Neural cell (in vitro differentiated cells): Measurements from ENCODE around the gene CD164L2. TPM values are rescaled to one million over a fixed set of nuclear protein-coding genes. Genes with fewer than 3 reads are reported as not detected.

Experiments
- H2AFZ ChIP-seq: fragments of 200-600, 300-800 bp; sonication (generic), shearing (Covaris generic); 2 replicates; pipeline ENCODE4 v1.6.0; 2014; ENCODE audit warnings: low read depth, mild to moderate bottlenecking, antibody characterized with exemption, low read length, moderate library complexity
- H3F3A ChIP-seq: fragments of 200-600 bp; shearing (Covaris generic); 2 replicates; pipeline ENCODE4 v1.6.1; 2016; ENCODE audit warnings: mild to moderate bottlenecking, moderate library complexity, mixed read lengths, antibody characterized with exemption, low read length; ENCODE audit not compliant: insufficient read depth, poor library complexity, severe bottlenecking
- H3K27ac ChIP-seq: fragments of 200-600, 300-800 bp; sonication (generic), shearing (Covaris generic); 2 replicates; pipeline ENCODE4 v1.5.1; 2014; ENCODE audit warnings: mild to moderate bottlenecking, low read length, moderate library complexity
- H3K27me3 ChIP-seq: fragments of 300-800, 200-600 bp; sonication (generic), shearing (Covaris generic); 2 replicates; pipeline ENCODE4 v1.6.0; 2014; ENCODE audit warnings: mild to moderate bottlenecking, low read depth, low read length, moderate library complexity; ENCODE audit not compliant: insufficient read depth
- H3K36me3 ChIP-seq: fragments of 300-800, 200-600 bp; sonication (generic), shearing (Covaris generic); 2 replicates; pipeline ENCODE4 v1.5.1; 2014; ENCODE audit warnings: mild to moderate bottlenecking, antibody characterized with exemption, low read length, moderate library complexity; ENCODE audit not compliant: insufficient read depth
- H3K4me2 ChIP-seq: fragments of 300-800, 200-600 bp; sonication (generic), shearing (Covaris generic); 2 replicates; pipeline ENCODE4 v1.6.0; 2014; ENCODE audit warnings: mild to moderate bottlenecking, low read length
- H3K4me3 ChIP-seq: fragments of 300-800, 200-600 bp; sonication (generic), shearing (Covaris generic); 2 replicates; pipeline ENCODE4 v1.5.1; 2014; ENCODE audit warnings: mild to moderate bottlenecking, low read length, moderate library complexity
- H3K79me2 ChIP-seq: fragments of 200-600 bp; shearing (Covaris generic); replicated peaks from 2 replicates; pipeline ENCODE4 v1.6.0; 2014; ENCODE audit warnings: mild to moderate bottlenecking, low read length, moderate library complexity; ENCODE audit not compliant: insufficient read depth
- H3K9ac ChIP-seq: fragments of 300-800, 200-600 bp; sonication (generic), shearing (Covaris generic); 2 replicates; pipeline ENCODE4 v1.6.1; 2016; ENCODE audit warnings: mild to moderate bottlenecking, low read length, mixed read lengths
- H3K9me2 ChIP-seq: fragments of 200-600 bp; shearing (Covaris generic); 2 replicates; pipeline ENCODE4 v1.6.1; 2016; ENCODE audit warnings: mild to moderate bottlenecking, low read length, mixed read lengths; ENCODE audit not compliant: insufficient read depth
- H3K9me3 ChIP-seq: fragments of 200-600, 300-800 bp; sonication (generic), shearing (Covaris generic); 2 replicates; pipeline ENCODE4 v1.6.1; 2016; ENCODE audit warnings: mild to moderate bottlenecking, mixed run types, low read length, moderate library complexity, mixed read lengths
- H4K20me1 ChIP-seq: fragments of 200-600 bp; shearing (Covaris generic); 2 replicates; pipeline ENCODE4 v1.6.1; 2016; ENCODE audit warnings: mild to moderate bottlenecking, mixed run types; ENCODE audit not compliant: insufficient read depth
- CTCF ChIP-seq: fragments of 450-650 bp; IDR thresholded peaks from 2 replicates; pipeline ENCODE4 v1.5.1; 2014; ENCODE audit warnings: antibody characterized with exemption, mild to moderate bottlenecking, moderate library complexity; ENCODE audit not compliant: poor library complexity, severe bottlenecking
- EP300 ChIP-seq: fragments of 450-650 bp; conservative IDR thresholded peaks from 2 replicates; pipeline ENCODE4 v1.6.1; 2014; ENCODE audit warnings: antibody characterized with exemption, mild to moderate bottlenecking, moderate library complexity; ENCODE audit not compliant: poor library complexity, severe bottlenecking
- EZH2 ChIP-seq: fragments of 200-600, 300-800 bp; shearing (Covaris generic), sonication (generic); IDR thresholded peaks from 2 replicates; pipeline ENCODE4 v1.6.1; 2014; ENCODE audit warnings: antibody characterized with exemption, low read length, borderline replicate concordance, mild to moderate bottlenecking; ENCODE audit not compliant: insufficient read depth, poor library complexity, severe bottlenecking
- MXI1 ChIP-seq: fragments of 450-650 bp; conservative IDR thresholded peaks from 2 replicates; pipeline ENCODE4 v1.6.1; 2014; ENCODE audit warnings: antibody characterized with exemption, mild to moderate bottlenecking; ENCODE audit not compliant: poor library complexity, severe bottlenecking
- POLR2AphosphoS5 ChIP-seq: IDR thresholded peaks from 2 replicates; pipeline ENCODE4 v1.6.1; 2012
- RAD21 ChIP-seq: fragments of 450-650 bp; conservative IDR thresholded peaks from 2 replicates; pipeline ENCODE4 v1.6.1; 2014; ENCODE audit warnings: antibody characterized with exemption, mild to moderate bottlenecking, moderate library complexity
- REST ChIP-seq: IDR thresholded peaks from 2 replicates; pipeline ENCODE4 v1.6.1; 2012; ENCODE audit warnings: borderline replicate concordance
- SMC3 ChIP-seq: fragments of 450-650 bp; conservative IDR thresholded peaks from 2 replicates; pipeline ENCODE4 v1.6.1; 2014; ENCODE audit warnings: antibody characterized with exemption, mild to moderate bottlenecking, moderate library complexity; ENCODE audit not compliant: poor library complexity
- TAF1 ChIP-seq: IDR thresholded peaks from 2 replicates; pipeline ENCODE4 v1.6.1; 2012; ENCODE audit warnings: low read depth
- polyA plus RNA-seq: library from polyadenylated mRNA; depleted of rRNA; stranded (reverse); fragments of >200 nt; gene quantifications from 2 replicates; pipeline ENCODE4 v1.2.3, GENCODE V29; 2014

Gene CD164L2
- polyA plus RNA-seq, 1 donor from 2014 or later, result not detected

GRCh38 chr1:27360159-27361043 is 22.7 kb downstream of the CD164L2 start:
- H3K27ac ChIP-seq, result no peak overlapping the region
- H3K27me3 ChIP-seq, result peaks cover 24% of the 10 kb centered on the region
- H4K20me1 ChIP-seq, result no peaks in the 10 kb centered on the region
- H3K9me2 ChIP-seq, result no peaks in the 10 kb centered on the region
- no peaks in the 10 kb centered on the region for H3K79me2 ChIP-seq
- no peak overlapping the region for H2AFZ ChIP-seq
- no peak overlapping the region for H3K4me2 ChIP-seq
- TF ChIP-seq CTCF (no peak), SMC3 (no peak), MXI1 (no peak), RAD21 (no peak), EZH2 (no peak), EP300 (no peak), TAF1 (no peak)
- no peaks in the 10 kb centered on the region for H3F3A ChIP-seq
- no peak overlapping the region for H3K4me3 ChIP-seq
- no peaks in the 10 kb centered on the region for H3K9me3 ChIP-seq
- no peak overlapping the region for H3K9ac ChIP-seq
- no peaks in the 10 kb centered on the region for H3K36me3 ChIP-seq

- H3K9me2 ChIP-seq, result no peaks in the 10 kb centered on the region
- no peak overlapping the region for H3K4me2 ChIP-seq
- H3K27ac ChIP-seq, result no peak overlapping the region
- H3K9me3 ChIP-seq, result no peaks in the 10 kb centered on the region
- H3K79me2 ChIP-seq, result no peaks in the 10 kb centered on the region
- H3K27me3 ChIP-seq, result peaks cover 24% of the 10 kb centered on the region
- TF ChIP-seq EP300 (no peak), POLR2AphosphoS5 (no peak), SMC3 (no peak), EZH2 (no peak), CTCF (no peak), REST (no peak), TAF1 (no peak), MXI1 (no peak), RAD21 (no peak)
- H3K9ac ChIP-seq, result no peak overlapping the region
- no peak overlapping the region for H3K4me3 ChIP-seq
- H3K36me3 ChIP-seq, result no peaks in the 10 kb centered on the region
- no peaks in the 10 kb centered on the region for H3F3A ChIP-seq
- no peak overlapping the region for H2AFZ ChIP-seq
- no peaks in the 10 kb centered on the region for H4K20me1 ChIP-seq
Measured at GRCh38 chr1:27359822-27360158, 23.3 kb downstream of the CD164L2 start.
